GM21619 (cell line): ENCODE results near the gene RIC8B.
"Not testable (repeated sequence)": the region's sequence is repeated elsewhere in the genome, so short reads cannot be mapped to it uniquely, and the experiment has no call there.

ENCODE experiments used
- ATAC-seq: cut with Tn5 transposase; IDR thresholded peaks from one replicate; pipeline ENCODE4 v1.9.1; 2021; ENCODE audit not compliant: unreplicated experiment

RIC8B gene

GRCh38 chr12:106897981-106898901 lies 123.8 kb downstream of the RIC8B start:
- no peak for ATAC-seq

- no peak for ATAC-seq
Observed at GRCh38 chr12:106900554-106900953, 126.1 kb downstream of the RIC8B start.

GRCh38 chr12:106901276-106901675 lies 126.8 kb downstream of the RIC8B start:
- no peak for ATAC-seq

DNA sequence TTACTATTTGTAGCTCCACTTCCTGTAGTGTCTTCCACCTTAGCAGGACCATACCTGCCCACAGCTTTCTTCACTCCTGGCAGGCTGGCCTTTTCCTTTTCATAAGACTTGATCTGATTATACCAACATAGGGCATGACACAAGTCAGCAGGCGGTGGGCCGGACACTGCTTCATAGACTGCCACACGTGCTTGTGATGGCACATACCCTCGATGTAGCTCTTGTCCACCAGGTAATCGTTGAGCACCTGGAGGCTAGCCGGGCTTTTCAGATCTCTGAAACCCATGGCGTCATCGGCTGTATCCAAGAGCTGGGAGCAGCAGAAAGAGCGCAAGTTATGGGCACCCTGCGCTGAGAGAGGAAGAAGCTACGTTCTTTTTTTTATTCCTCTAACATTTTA lies 127.6 kb downstream of the RIC8B start:
- no peak for ATAC-seq

DNA sequence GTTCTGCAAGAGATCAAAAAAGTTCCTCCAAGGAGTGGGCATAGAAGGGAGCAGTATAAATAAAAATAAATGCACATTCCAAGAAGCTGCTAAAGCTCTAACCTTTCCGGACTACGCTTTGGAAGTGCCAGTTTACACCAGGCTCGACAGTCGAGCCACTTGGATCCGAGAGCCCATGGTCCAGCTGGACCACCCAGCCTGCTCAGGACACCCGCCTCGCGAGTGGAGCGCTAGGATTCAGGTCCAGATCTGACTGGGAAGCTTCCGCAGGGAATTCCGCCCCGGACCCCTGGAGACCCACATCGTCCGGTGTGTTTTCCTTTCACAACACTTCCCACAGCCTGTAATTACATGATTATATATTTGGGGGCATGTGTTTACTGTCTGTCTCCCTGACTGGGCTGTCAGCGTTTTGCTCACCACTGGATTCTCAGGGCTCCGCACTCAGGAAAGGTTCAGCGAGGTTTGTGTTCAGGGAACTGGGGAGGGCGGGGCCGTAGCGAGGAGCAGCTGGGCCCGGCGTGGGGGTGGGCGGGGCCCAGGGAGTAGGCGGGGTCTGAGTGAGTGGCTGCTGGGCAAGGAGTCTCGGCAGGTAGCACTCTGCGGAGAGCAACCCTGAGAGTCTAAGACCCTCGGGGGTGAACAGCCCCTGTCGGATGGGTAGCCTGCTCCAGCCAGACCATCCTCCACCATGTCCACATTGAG lies 128.9 kb downstream of the RIC8B start:
- ATAC-seq = peak; percentile 86

GRCh38 chr12:106906715-106907114 lies 132.2 kb downstream of the RIC8B start:
- no peak for ATAC-seq

GRCh38 chr12:106907411-106907810 lies 132.9 kb downstream of the RIC8B start:
- ATAC-seq = no peak

GRCh38 chr12:106907846-106908245 lies 133.4 kb downstream of the RIC8B start:
- no peak for ATAC-seq

DNA sequence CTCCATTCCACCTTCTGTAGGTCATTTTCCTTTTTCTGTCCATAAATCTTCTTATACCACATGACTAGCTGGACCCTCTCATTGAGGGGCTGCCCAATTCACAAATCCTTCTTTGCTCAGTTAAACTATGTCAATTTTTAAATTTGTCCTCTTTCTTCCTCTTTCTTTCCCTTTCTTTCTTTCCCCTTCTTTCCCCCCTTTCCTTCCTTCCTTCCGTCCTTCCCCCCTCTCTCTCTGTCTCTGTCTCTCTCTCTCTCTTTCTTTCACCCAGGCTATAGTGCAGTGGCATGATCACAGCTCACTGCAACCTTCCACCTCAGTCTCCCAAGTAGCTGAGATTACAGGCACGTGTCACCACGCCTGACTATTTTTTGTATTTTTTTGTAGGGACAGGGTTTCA lies 134.1 kb downstream of the RIC8B start:
- ATAC-seq = no peak

- peak; percentile 67 for ATAC-seq
Observed at GRCh38 chr12:106910202-106910601, 135.7 kb downstream of the RIC8B start.

DNA sequence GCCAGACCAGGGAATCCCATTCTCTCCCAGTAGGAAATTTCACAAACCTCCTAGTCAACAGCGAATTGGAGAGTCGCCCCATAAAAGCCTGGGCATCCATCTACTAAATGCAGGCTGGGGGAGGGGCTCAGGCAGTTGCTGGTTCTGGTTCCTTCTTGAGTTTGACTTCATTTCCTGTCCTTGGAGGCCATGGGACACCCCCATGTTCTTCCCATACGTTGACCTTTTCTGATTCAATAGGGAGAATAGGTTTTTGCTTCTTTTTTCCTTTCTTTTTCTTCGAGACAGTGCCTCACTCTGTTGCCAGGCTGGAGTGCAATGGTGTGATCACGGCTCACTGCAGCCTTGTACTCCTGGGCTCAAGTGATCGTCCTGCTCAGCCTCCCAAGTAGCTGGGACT lies 137.1 kb downstream of the RIC8B start:
- ATAC-seq = no peak

GRCh38 chr12:106913456-106913855 lies 139.0 kb downstream of the RIC8B start:
- no peak for ATAC-seq

GRCh38 chr12:106914796-106915634 lies 140.5 kb downstream of the RIC8B start:
- ATAC-seq = peak; percentile 64

- ATAC-seq = no peak
Observed at GRCh38 chr12:106915635-106916026, 141.1 kb downstream of the RIC8B start.

- no peak for ATAC-seq
Observed at GRCh38 chr12:106917503-106917902, 143.0 kb downstream of the RIC8B start.

DNA sequence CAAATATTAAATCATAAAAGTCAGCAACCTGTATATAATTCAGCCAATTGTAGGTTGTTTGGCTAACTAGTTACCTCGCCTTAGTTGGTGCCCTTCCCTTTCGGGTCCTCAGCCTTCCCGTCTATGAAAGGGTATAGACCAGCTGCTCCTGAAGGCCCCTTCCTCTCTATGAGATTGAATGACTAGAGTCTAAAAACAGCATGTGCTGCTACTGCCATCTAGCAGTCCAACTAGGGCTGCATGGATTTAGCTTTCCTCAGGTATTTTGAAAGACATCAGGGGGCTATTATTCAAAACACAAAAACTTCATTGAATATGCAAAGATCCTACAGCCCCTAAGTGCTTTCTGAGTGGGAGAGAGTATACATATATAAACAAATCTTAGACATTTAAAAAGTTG lies 144.3 kb downstream of the RIC8B start:
- no peak for ATAC-seq

DNA sequence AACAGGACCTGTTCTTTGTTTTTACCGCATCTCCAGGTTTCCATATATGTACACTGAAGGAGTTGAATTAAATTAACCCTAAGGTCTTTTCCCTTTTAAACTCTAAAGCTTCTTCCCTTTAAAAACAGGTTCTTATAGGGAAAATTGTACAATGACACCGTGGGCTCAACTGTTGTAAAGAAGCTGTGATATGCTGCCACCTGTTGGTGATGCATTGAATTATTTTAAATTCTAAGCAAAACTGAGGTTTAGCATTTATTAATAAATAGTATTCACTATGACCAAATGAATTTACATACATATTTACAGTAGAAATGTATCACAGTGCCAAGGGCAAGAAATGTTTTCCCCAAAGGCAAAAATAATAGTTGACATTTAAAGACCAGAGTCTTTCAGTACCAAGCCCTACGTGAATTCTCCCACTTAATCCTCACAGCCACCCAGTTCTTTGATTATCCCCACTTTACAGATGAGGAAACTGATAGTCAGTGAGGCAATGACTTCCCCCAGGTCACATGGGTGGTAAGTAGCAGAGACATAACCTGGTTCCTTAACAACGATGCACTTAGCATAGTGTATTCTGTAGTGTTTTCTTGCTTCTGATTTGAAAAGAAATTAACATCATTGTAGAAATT lies 145.5 kb downstream of the RIC8B start:
- ATAC-seq = no peak

DNA sequence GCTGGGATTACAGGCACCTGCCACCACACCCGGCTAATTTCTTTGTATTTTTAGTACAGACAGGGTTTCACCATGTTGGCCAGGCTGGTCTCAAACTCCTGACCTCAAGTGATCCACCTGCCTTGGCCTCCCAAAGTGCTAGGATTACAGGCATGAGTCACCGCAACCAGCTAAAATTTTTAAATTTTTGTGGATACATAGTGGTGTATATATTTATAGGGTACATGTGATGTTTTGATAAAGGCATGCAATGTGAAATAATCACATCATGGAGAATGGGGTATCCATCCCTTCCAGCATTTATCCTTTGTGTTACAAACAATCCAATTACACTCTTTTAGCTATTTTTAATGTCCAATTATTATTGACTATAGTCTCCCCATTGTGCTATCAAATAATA lies 147.5 kb downstream of the RIC8B start:
- ATAC-seq = not testable (repeated sequence)

DNA sequence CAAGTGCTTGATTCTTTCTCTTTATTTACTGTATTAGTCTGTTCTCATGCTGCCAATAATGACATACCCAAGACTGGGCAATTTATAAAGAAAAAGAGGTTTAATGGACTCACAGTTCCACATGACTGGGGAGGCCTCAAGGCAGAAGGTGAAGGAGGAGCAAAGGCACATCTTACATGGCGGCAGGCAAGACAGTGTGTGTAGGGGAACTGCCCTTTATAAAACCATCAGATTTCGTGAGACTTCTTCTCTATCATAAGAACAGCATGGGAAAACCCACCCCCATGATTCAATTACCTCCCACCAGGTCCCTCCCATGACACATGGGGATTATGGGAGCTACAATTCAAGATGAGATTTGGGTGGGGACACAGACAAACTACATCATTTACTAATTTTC lies 149.1 kb downstream of the RIC8B start:
- not testable (repeated sequence) for ATAC-seq

GRCh38 chr12:106924268-106924861 lies 149.9 kb downstream of the RIC8B start:
- ATAC-seq = no peak
